Measurements from ENCODE around the gene HINT1. TPM values are rescaled to one million over a fixed set of nuclear protein-coding genes. Genes with fewer than 3 reads are reported as not detected.

The HINT1 gene
- total RNA-seq, 1 donor from 2014 or later: 344 TPM

- Histone ChIP-seq H3K36me3 (ENCODE audit: control insufficient read depth, insufficient read depth, low read length) (no peaks in the 10 kb centered on the region), H3K4me3 (ENCODE audit: low read depth, low read length) (peak within 1 kb of the TSS; percentile 79), H3K27me3 (ENCODE audit: control insufficient read depth, insufficient read depth, low read length) (no peaks in the 10 kb centered on the region)
- DNase-seq (ENCODE audit: low read depth) (peak; percentile 99), FAIRE-seq (no peak)
- no peak for TF ChIP-seq CTCF (IDR thresholded peaks at IDR 0.05; ENCODE audit: insufficient read depth, low read length, severe bottlenecking)
Observed at GRCh38 chr5:131170540-131171275, 5.7 kb upstream of the HINT1 start, which contains the start of gene LYRM7. TSS of gene LYRM7 (plus strand) at chr5:131170944. CDS start at chr5:131171021, 77 bp downstream.

GRCh38 chr5:131169810-131170539 is 4.9 kb upstream of the HINT1 start:
- no peaks in the 10 kb centered on the region for H3K27me3 ChIP-seq (ENCODE audit: control insufficient read depth, insufficient read depth, low read length)
- no peak for TF ChIP-seq CTCF (IDR thresholded peaks at IDR 0.05; ENCODE audit: insufficient read depth, low read length, severe bottlenecking)
- DNase-seq (ENCODE audit: low read depth) (no peak), FAIRE-seq (no peak)
- no peaks in the 10 kb centered on the region for H3K36me3 ChIP-seq (ENCODE audit: control insufficient read depth, insufficient read depth, low read length)
- H3K4me3 ChIP-seq (ENCODE audit: low read depth, low read length): peak overlapping the region; percentile 79

- Histone ChIP-seq H3K27me3 (ENCODE audit: control insufficient read depth, insufficient read depth, low read length) (no peaks in the 10 kb centered on the region), H3K36me3 (ENCODE audit: control insufficient read depth, insufficient read depth, low read length) (peaks cover under 1% of the 10 kb centered on the region), H3K4me3 (ENCODE audit: low read depth, low read length) (no peak overlapping the region)
- DNase-seq (ENCODE audit: low read depth): no peak
- no peak for TF ChIP-seq CTCF (IDR thresholded peaks at IDR 0.05; ENCODE audit: insufficient read depth, low read length, severe bottlenecking)
- no peak for FAIRE-seq
Observed at GRCh38 chr5:131167615-131168014, 2.6 kb upstream of the HINT1 start.

GRCh38 chr5:131164191-131165118 is 601 bp downstream of the HINT1 start:
- TF ChIP-seq CTCF (IDR thresholded peaks at IDR 0.05; ENCODE audit: insufficient read depth, low read length, severe bottlenecking): no peak
- H3K4me3 ChIP-seq (ENCODE audit: low read depth, low read length): peak overlapping the region; percentile 96
- H3K27me3 ChIP-seq (ENCODE audit: control insufficient read depth, insufficient read depth, low read length): no peaks in the 10 kb centered on the region
- peak; percentile 54 for DNase-seq (ENCODE audit: low read depth)
- peaks cover 3% of the 10 kb centered on the region for H3K36me3 ChIP-seq (ENCODE audit: control insufficient read depth, insufficient read depth, low read length)
- FAIRE-seq: no peak

GRCh38 chr5:131163276-131164119 is 1.6 kb downstream of the HINT1 start:
- H3K36me3 ChIP-seq (ENCODE audit: control insufficient read depth, insufficient read depth, low read length): peaks cover 4% of the 10 kb centered on the region
- H3K27me3 ChIP-seq (ENCODE audit: control insufficient read depth, insufficient read depth, low read length): no peaks in the 10 kb centered on the region
- no peak for TF ChIP-seq CTCF (IDR thresholded peaks at IDR 0.05; ENCODE audit: insufficient read depth, low read length, severe bottlenecking)
- H3K4me3 ChIP-seq (ENCODE audit: low read depth, low read length): peak overlapping the region; percentile 96
- FAIRE-seq (no peak), DNase-seq (ENCODE audit: low read depth) (peak; percentile 39)

Data from bronchial epithelial cell (primary cell).